ENCODE data around the gene TMEM143.
A peak's percentile ranks its signal among the peaks of the same experiment; 100 is the strongest.

Gene TMEM143

GRCh38 chr19:48329167-48329891 is 34.4 kb downstream of the TMEM143 start:
- H3K27me3 ChIP-seq (ENCODE audit: insufficient read depth, low read depth, severe bottlenecking): no peaks in the 10 kb centered on the region
- DNase-seq: no peak
- H3K36me3 ChIP-seq: no peaks in the 10 kb centered on the region
- H3K9me3 ChIP-seq (ENCODE audit: severe bottlenecking): peaks cover 8% of the 10 kb centered on the region
- H3K27ac ChIP-seq: peak overlapping the region; percentile 92
- TF ChIP-seq, protein P1, sequence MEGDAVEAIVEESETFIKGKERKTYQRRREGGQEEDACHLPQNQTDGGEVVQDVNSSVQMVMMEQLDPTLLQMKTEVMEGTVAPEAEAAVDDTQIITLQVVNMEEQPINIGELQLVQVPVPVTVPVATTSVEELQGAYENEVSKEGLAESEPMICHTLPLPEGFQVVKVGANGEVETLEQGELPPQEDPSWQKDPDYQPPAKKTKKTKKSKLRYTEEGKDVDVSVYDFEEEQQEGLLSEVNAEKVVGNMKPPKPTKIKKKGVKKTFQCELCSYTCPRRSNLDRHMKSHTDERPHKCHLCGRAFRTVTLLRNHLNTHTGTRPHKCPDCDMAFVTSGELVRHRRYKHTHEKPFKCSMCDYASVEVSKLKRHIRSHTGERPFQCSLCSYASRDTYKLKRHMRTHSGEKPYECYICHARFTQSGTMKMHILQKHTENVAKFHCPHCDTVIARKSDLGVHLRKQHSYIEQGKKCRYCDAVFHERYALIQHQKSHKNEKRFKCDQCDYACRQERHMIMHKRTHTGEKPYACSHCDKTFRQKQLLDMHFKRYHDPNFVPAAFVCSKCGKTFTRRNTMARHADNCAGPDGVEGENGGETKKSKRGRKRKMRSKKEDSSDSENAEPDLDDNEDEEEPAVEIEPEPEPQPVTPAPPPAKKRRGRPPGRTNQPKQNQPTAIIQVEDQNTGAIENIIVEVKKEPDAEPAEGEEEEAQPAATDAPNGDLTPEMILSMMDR (IDR thresholded peaks at IDR 0.05; ENCODE audit: low read depth, low read length): no peak
- peak overlapping the region; percentile 45 for H3K4me3 ChIP-seq (ENCODE audit: low read depth, low read length)

GRCh38 chr19:48325265-48325910 is 38.4 kb downstream of the TMEM143 start, which contains the start of gene EMP3:
EMP3 (plus strand) TSS chr19:48325552; CDS start chr19:48326845, 1,293 bp downstream.
- H3K36me3 ChIP-seq: no peaks in the 10 kb centered on the region
- H3K4me3 ChIP-seq (ENCODE audit: low read depth, low read length): peak within 1 kb of the TSS; percentile 35
- peaks cover 8% of the 10 kb centered on the region for H3K9me3 ChIP-seq (ENCODE audit: severe bottlenecking)
- H3K27ac ChIP-seq: no peak within 1 kb of the TSS
- peak; percentile 53 for DNase-seq
- H3K27me3 ChIP-seq (ENCODE audit: insufficient read depth, low read depth, severe bottlenecking): no peaks in the 10 kb centered on the region
- TF ChIP-seq, protein P1 (IDR thresholded peaks at IDR 0.05; ENCODE audit: low read depth, low read length): no peak

DNA sequence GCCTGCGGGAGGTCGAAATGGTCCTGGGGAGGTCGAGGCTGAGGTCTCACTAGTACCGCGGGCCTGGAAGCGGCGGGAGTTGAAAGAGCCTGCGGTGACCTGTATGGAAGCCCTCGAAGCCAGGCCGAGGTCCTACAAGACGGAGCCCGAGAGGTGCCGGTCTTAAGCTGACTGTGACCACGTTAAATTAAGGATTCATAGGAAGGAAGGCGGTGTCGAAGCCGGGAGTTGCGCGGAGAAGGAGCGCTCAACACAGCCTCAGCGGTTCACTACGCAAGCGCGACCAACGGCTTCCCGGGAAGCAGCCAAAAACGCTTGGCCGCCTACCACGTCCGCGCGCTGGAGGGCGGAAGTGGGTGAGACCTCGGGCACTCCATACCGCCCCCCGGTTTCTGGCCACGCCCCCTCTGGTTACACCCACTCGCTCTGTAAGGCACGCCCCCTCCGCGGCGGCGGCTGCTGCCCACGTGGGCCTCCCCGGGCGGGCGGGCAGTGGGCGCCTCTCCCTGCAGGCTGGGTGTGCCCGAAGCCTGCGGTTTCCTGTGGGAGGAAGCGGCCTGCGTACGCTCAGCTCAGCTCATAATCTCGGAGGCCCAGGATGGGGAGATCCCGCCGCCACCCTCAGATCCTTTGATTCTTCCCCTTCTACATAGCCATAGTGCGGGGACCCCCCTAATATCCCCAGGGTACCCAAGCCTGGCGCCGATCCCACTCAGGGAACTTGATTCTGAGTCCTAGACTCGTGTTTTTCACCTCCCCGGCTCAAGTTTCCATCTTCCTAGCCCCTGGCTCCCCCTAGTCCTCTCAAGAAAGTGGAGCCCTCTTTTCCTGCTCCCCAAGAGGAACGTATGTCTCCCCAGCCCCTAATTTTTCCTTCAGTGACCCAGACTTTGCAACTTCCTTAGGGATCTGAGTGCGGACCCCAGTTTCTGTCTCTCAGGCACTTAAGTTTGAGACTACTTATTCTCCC is 41.8 kb downstream of the TMEM143 start:
- Histone ChIP-seq H3K36me3 (no peaks in the 10 kb centered on the region), H3K27ac (peak overlapping the region; percentile 94), H3K4me3 (ENCODE audit: low read depth, low read length) (peak overlapping the region; percentile 61), H3K9me3 (ENCODE audit: severe bottlenecking) (no peaks in the 10 kb centered on the region), H3K27me3 (ENCODE audit: insufficient read depth, low read depth, severe bottlenecking) (no peaks in the 10 kb centered on the region)
- peak; percentile 98 for DNase-seq
- TF ChIP-seq, protein P1 (IDR thresholded peaks at IDR 0.05; ENCODE audit: low read depth, low read length): no peak

- H3K4me3 ChIP-seq (ENCODE audit: low read depth, low read length): peak overlapping the region; percentile 61
- no peaks in the 10 kb centered on the region for H3K36me3 ChIP-seq
- H3K27ac ChIP-seq: peak overlapping the region; percentile 94
- peak; percentile 99 for DNase-seq
- H3K27me3 ChIP-seq (ENCODE audit: insufficient read depth, low read depth, severe bottlenecking): no peaks in the 10 kb centered on the region
- H3K9me3 ChIP-seq (ENCODE audit: severe bottlenecking): no peaks in the 10 kb centered on the region
- TF ChIP-seq, protein P1 (IDR thresholded peaks at IDR 0.05; ENCODE audit: low read depth, low read length): no peak
Observed at GRCh38 chr19:48321372-48321621, 42.4 kb downstream of the TMEM143 start.

GRCh38 chr19:48319647-48320541 is 43.8 kb downstream of the TMEM143 start:
- no peaks in the 10 kb centered on the region for H3K9me3 ChIP-seq (ENCODE audit: severe bottlenecking)
- no peak overlapping the region for H3K4me3 ChIP-seq (ENCODE audit: low read depth, low read length)
- TF ChIP-seq, protein P1 (IDR thresholded peaks at IDR 0.05; ENCODE audit: low read depth, low read length): peak; percentile 64
- no peaks in the 10 kb centered on the region for H3K36me3 ChIP-seq
- H3K27me3 ChIP-seq (ENCODE audit: insufficient read depth, low read depth, severe bottlenecking): no peaks in the 10 kb centered on the region
- DNase-seq: peak; percentile 87
- H3K27ac ChIP-seq: peak overlapping the region; percentile 94

Data from WERI-Rb-1 (cell line).